ENCODE data around the gene MYB.
"Not testable (repeated sequence)": the region's sequence is repeated elsewhere in the genome, so short reads cannot be mapped to it uniquely, and the experiment has no call there.

MYB gene

GRCh38 chr6:135164387-135164786 is 16.7 kb upstream of the MYB start:
- not testable (repeated sequence) for DNase-seq (ENCODE audit: low read depth in 2 of 2)

- no peak for DNase-seq (ENCODE audit: low read depth in 2 of 2)
These were observed 16.1 kb upstream of the MYB start for GRCh38 chr6:135165031-135165430.

- no peak for DNase-seq (ENCODE audit: low read depth in 2 of 2)
These were observed 14.6 kb upstream of the MYB start for GRCh38 chr6:135166515-135166914.

- no peak for DNase-seq (ENCODE audit: low read depth in 2 of 2)
These were observed 13.5 kb upstream of the MYB start for GRCh38 chr6:135167617-135168016.

GRCh38 chr6:135168766-135169165 is 12.3 kb upstream of the MYB start:
- no peak for DNase-seq (ENCODE audit: low read depth in 2 of 2)

- DNase-seq (ENCODE audit: low read depth in 2 of 2), result no peak
These were observed 10.9 kb upstream of the MYB start for GRCh38 chr6:135170238-135170637.

GRCh38 chr6:135170849-135171248 is 10.3 kb upstream of the MYB start:
- no peak for DNase-seq (ENCODE audit: low read depth in 2 of 2)

- DNase-seq (ENCODE audit: low read depth in 2 of 2), result no peak
These were observed 7.7 kb upstream of the MYB start for GRCh38 chr6:135173242-135173988.

- no peak for DNase-seq (ENCODE audit: low read depth in 2 of 2)
These were observed 7.1 kb upstream of the MYB start for GRCh38 chr6:135173989-135174484.

- DNase-seq (ENCODE audit: low read depth in 2 of 2), result no peak
These were observed 5.0 kb upstream of the MYB start for GRCh38 chr6:135176058-135176457.

GRCh38 chr6:135176464-135176863 is 4.6 kb upstream of the MYB start:
- no peak for DNase-seq (ENCODE audit: low read depth in 2 of 2)

- DNase-seq (ENCODE audit: low read depth in 2 of 2), result no peak
These were observed 1.7 kb upstream of the MYB start for GRCh38 chr6:135179372-135179771.

- DNase-seq (ENCODE audit: low read depth in 2 of 2), result no peak
These were observed 1.1 kb upstream of the MYB start for GRCh38 chr6:135179920-135180541.

GRCh38 chr6:135181333-135182070 is 394 bp downstream of the MYB start:
- no peak for DNase-seq (ENCODE audit: low read depth in 2 of 2)

GRCh38 chr6:135182071-135183001 is 1.2 kb downstream of the MYB start:
- DNase-seq (ENCODE audit: low read depth in 2 of 2), result no peak

- DNase-seq (ENCODE audit: low read depth in 2 of 2), result peak; percentile 59 to 65
These were observed 2.0 kb downstream of the MYB start for GRCh38 chr6:135183002-135183531.

- DNase-seq (ENCODE audit: low read depth in 2 of 2), result peak; percentile 66 to 68
These were observed 2.7 kb downstream of the MYB start for GRCh38 chr6:135183532-135184440.

- no peak for DNase-seq (ENCODE audit: low read depth in 2 of 2)
These were observed 4.4 kb downstream of the MYB start for GRCh38 chr6:135185483-135185882.

- DNase-seq (ENCODE audit: low read depth in 2 of 2), result no peak
These were observed 5.1 kb downstream of the MYB start for GRCh38 chr6:135186255-135186654.

GRCh38 chr6:135187372-135187771 is 6.3 kb downstream of the MYB start:
- no peak for DNase-seq (ENCODE audit: low read depth in 2 of 2)
